HCT116 (cell line): Measurements from ENCODE around the gene KDM5C. TPM values are rescaled to one million over a fixed set of nuclear protein-coding genes. Genes with fewer than 3 reads are reported as not detected.

Source experiments
- ATAC-seq: fragments of 200-7000 bp; cut with Tn5 transposase; 2 replicates; pipeline ENCODE4 v1.9.1; 2020; ENCODE audit warnings: mild to moderate bottlenecking, moderate library complexity
- BruUV-seq: library from RNA; stranded (reverse); fragments of 400-500 nt; replicated peaks from 2 replicates; lab custom pipeline; 2021; lab: Mats Ljungman, UMichigan
- CTCF ChIA-PET: fragments of 300-600 bp; sonication (Branson Sonifier 250); formaldehyde crosslinking; loops from one replicate; lab custom pipeline; 2021; ENCODE audit warnings: antibody characterized with exemption; lab: Charles Lee
- POLR2A ChIA-PET: fragments of 300-600, 350-600 bp; sonication (Branson Sonifier 250); formaldehyde crosslinking; loops from one replicate; lab custom pipeline; 2021; ENCODE audit warnings: antibody characterized with exemption; lab: Charles Lee
- RAD21 ChIA-PET, 2 experiments: fragments of 300-600 bp; sonication (Branson Sonifier 250); formaldehyde crosslinking; loops; one replicate each; lab custom pipeline; 2023; ENCODE audit warnings: low total read pairs in 2 of 2; ENCODE audit not compliant: uncharacterized antibody in 2 of 2, unreplicated experiment in 2 of 2, low non-redundant PET in 1 of 2; lab: Charles Lee
- DNase-seq: peaks from one replicate; pipeline ENCODE4 v3.0.0-alpha.2; 2010; ENCODE audit warnings: low read depth, low spot score
- H2AFZ ChIP-seq: fragments of 200-600 bp; shearing (Covaris generic), sonication (generic); 2 replicates; pipeline ENCODE4 v1.6.1; 2017; ENCODE audit warnings: low read depth, mixed run types, mixed read lengths, antibody characterized with exemption, low read length; ENCODE audit not compliant: poor library complexity, severe bottlenecking
- H3K27ac ChIP-seq: 2 replicates; pipeline ENCODE4 v1.5.1; 2012; ENCODE audit warnings: low read depth, low read length
- H3K27me3 ChIP-seq: fragments of 200-600 bp; sonication (generic); 2 replicates; pipeline ENCODE4 v1.6.1; 2016; ENCODE audit warnings: mixed run types, low read length, mixed read lengths; ENCODE audit not compliant: insufficient read depth
- H3K36me3 ChIP-seq, 2 experiments: fragments of 200-500 bp in 1 of 2; fragments of 200-600 bp in 1 of 2; sonication (Bioruptor generic) in 1 of 2; sonication (generic) in 1 of 2; 2 replicates each; pipeline versions ENCODE4 v1.5.1 to v1.6.1; 2014 to 2016; ENCODE audit warnings: low read length in 2 of 2, inconsistent platforms in 1 of 2, mixed read lengths in 1 of 2, mixed run types in 1 of 2; ENCODE audit not compliant: insufficient read depth in 2 of 2, control insufficient read depth in 1 of 2
- H3K4me1 ChIP-seq, 2 experiments: fragments of 200-600 bp in 1 of 2; sonication (generic) in 1 of 2; 2 replicates each; pipeline versions ENCODE4 v1.5.1 to v1.6.1; 2012 to 2017; ENCODE audit warnings: low read length in 2 of 2, inconsistent platforms in 1 of 2, mild to moderate bottlenecking in 1 of 2, mixed read lengths in 1 of 2, mixed run types in 1 of 2, moderate library complexity in 1 of 2; ENCODE audit not compliant: insufficient read depth in 2 of 2, control insufficient read depth in 1 of 2
- H3K4me2 ChIP-seq: fragments of 200-600 bp; sonication (generic); 2 replicates; pipeline ENCODE4 v1.6.1; 2017; ENCODE audit warnings: mixed run types, low read length, mixed read lengths
- H3K4me3 ChIP-seq, 2 experiments: fragments of 200-600 bp in 1 of 2; sonication (generic) in 1 of 2; replicated peaks in 1 of 2; 2 replicates each; pipeline ENCODE4 v1.5.1; 2011 to 2016; ENCODE audit warnings: low read length in 2 of 2, control low read depth in 1 of 2, low read depth in 1 of 2, mild to moderate bottlenecking in 1 of 2, mixed read lengths in 1 of 2, mixed run types in 1 of 2
- H3K79me2 ChIP-seq: fragments of 200-600 bp; sonication (generic); 2 replicates; pipeline ENCODE4 v1.6.1; 2017; ENCODE audit warnings: mild to moderate bottlenecking, mixed run types, low read length, moderate library complexity, mixed read lengths; ENCODE audit not compliant: insufficient read depth
- H3K9ac ChIP-seq: fragments of 200-600 bp; sonication (generic); 2 replicates; pipeline ENCODE4 v1.6.1; 2016; ENCODE audit warnings: low read length, mixed read lengths
- H3K9me2 ChIP-seq: fragments of 200-600 bp; sonication (generic), shearing (Covaris generic); 2 replicates; pipeline ENCODE4 v1.6.1; 2017; ENCODE audit warnings: mixed run types, mild to moderate bottlenecking, moderate library complexity; ENCODE audit not compliant: insufficient read depth
- H3K9me3 ChIP-seq, 2 experiments: fragments of 200-500 bp in 1 of 2; fragments of 200-600 bp in 1 of 2; sonication (Bioruptor generic) in 1 of 2; sonication (generic) in 1 of 2; 2 replicates each; pipeline ENCODE4 v1.6.1; 2014 to 2017; ENCODE audit warnings: low read length in 2 of 2, mixed read lengths in 2 of 2, inconsistent platforms in 1 of 2, low read depth in 1 of 2, mild to moderate bottlenecking in 1 of 2, mixed run types in 1 of 2, moderate library complexity in 1 of 2; ENCODE audit not compliant: control insufficient read depth in 1 of 2, insufficient read depth in 1 of 2
- H4K20me1 ChIP-seq: fragments of 200-600 bp; sonication (generic), shearing (Covaris generic); 2 replicates; pipeline ENCODE4 v1.6.1; 2017; ENCODE audit warnings: mixed run types, mild to moderate bottlenecking, moderate library complexity; ENCODE audit not compliant: insufficient read depth
- CBX3 ChIP-seq: IDR thresholded peaks from 2 replicates; pipeline ENCODE4 v1.6.1; 2012; ENCODE audit warnings: low read depth
- CEBPB ChIP-seq: IDR thresholded peaks from 2 replicates; pipeline ENCODE4 v1.6.1; 2012; ENCODE audit warnings: low read depth
- CTCF ChIP-seq, 3 experiments: fragments of 200-600 bp in 1 of 3; sonication (generic) in 1 of 3; IDR thresholded peaks in 2 of 3; conservative IDR thresholded peaks in 1 of 3; 2 replicates each; pipeline ENCODE4 v1.5.1; 2012 to 2017; ENCODE audit warnings: low read depth in 2 of 3, low read length in 2 of 3, antibody characterized with exemption in 1 of 3, borderline replicate concordance in 1 of 3, control low read depth in 1 of 3, mild to moderate bottlenecking in 1 of 3, mixed read lengths in 1 of 3, mixed run types in 1 of 3, moderate library complexity in 1 of 3; ENCODE audit not compliant: insufficient read depth in 1 of 3
- EGR1 ChIP-seq: IDR thresholded peaks from 2 replicates; pipeline ENCODE4 v1.6.1; 2012; ENCODE audit warnings: low read depth
- ELF1 ChIP-seq: IDR thresholded peaks from 2 replicates; pipeline ENCODE4 v1.6.1; 2012; ENCODE audit warnings: low read depth, borderline replicate concordance
- JUND ChIP-seq: IDR thresholded peaks from 2 replicates; pipeline ENCODE4 v1.6.1; 2012
- POLR2A ChIP-seq: IDR thresholded peaks from 2 replicates; pipeline ENCODE4 v1.7.0; 2011; ENCODE audit warnings: borderline replicate concordance; ENCODE audit not compliant: insufficient read depth, insufficient read length; ENCODE audit errors: extremely low read depth
- POLR2AphosphoS5 ChIP-seq: IDR thresholded peaks from 2 replicates; pipeline ENCODE4 v1.6.1; 2011; ENCODE audit warnings: mild to moderate bottlenecking, low read depth, low read length, moderate library complexity
- RAD21 ChIP-seq: IDR thresholded peaks from 2 replicates; pipeline ENCODE4 v1.6.1; 2012; ENCODE audit warnings: low read depth, mild to moderate bottlenecking
- SIN3A ChIP-seq: IDR thresholded peaks from 2 replicates; pipeline ENCODE4 v1.6.1; 2012; ENCODE audit warnings: low read depth
- SP1 ChIP-seq: IDR thresholded peaks from 2 replicates; pipeline ENCODE4 v1.6.1; 2012; ENCODE audit warnings: low read depth
- SRF ChIP-seq: IDR thresholded peaks from 2 replicates; pipeline ENCODE4 v1.6.1; 2012; ENCODE audit warnings: low read depth
- TCF7L2 ChIP-seq: IDR thresholded peaks from 2 replicates; pipeline ENCODE4 v1.7.0; 2011; ENCODE audit warnings: borderline replicate concordance, inconsistent platforms; ENCODE audit not compliant: insufficient read depth, insufficient read length; ENCODE audit errors: extremely low read depth
- YY1 ChIP-seq: IDR thresholded peaks from 2 replicates; pipeline ENCODE4 v1.6.1; 2011; ENCODE audit warnings: low read length, low read depth, moderate library complexity, mild to moderate bottlenecking; ENCODE audit not compliant: insufficient replicate concordance; ENCODE audit errors: extremely low read depth
- ZNF274 ChIP-seq: fragments of 200-500 bp; sonication (Bioruptor generic); IDR thresholded peaks from 2 replicates; pipeline ENCODE4 v1.6.1; 2014; ENCODE audit warnings: mild to moderate bottlenecking, low read depth, low read length, inconsistent platforms
- intact Hi-C: fragments of 100-400 bp; cut with micrococcal nuclease; formaldehyde crosslinking; loops from 2 replicates; pipeline ENCODE4 v1.10.0; 2022
- total RNA-seq: library from RNA; stranded (reverse); gene quantifications from one replicate; pipeline ENCODE4 v1.2.1, GENCODE V29; 2021; ENCODE audit not compliant: unreplicated experiment
- TF ChIP-seq, protein P1 (sequence below): IDR thresholded peaks from 2 replicates; pipeline ENCODE4 v1.6.1; 2012
- TF ChIP-seq, protein P2 (sequence below): IDR thresholded peaks from 2 replicates; pipeline ENCODE4 v1.6.1; 2012

KDM5C gene
- total RNA-seq, 1 experiment from 2014 or later, result 72.9 TPM

DNA sequence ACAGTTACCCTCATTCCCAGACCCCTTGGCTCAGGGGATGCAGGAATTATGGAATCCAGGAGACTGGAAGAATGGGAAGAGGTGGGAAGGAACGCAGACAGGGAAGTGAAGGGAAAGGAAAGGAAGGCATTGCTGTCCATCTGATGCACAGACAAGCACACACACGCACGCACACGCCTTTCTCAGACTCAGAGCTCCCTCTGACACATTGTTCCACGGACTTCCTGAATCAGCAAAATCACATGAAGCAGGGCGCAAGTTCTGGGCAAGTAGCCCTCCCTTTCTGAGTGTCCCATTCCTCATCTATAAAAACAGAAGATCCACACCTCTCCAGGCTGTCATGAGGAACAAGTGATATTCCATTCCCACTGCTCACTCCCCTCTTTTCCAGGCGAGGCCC, 43.2 kb upstream of the KDM5C start (continued):
- no peak for TF ChIP-seq CEBPB
- TF ChIP-seq JUND, result no peak
- TF ChIP-seq ELF1, result no peak
- TF ChIP-seq EGR1, result no peak
- no peak for TF ChIP-seq RAD21

DNA sequence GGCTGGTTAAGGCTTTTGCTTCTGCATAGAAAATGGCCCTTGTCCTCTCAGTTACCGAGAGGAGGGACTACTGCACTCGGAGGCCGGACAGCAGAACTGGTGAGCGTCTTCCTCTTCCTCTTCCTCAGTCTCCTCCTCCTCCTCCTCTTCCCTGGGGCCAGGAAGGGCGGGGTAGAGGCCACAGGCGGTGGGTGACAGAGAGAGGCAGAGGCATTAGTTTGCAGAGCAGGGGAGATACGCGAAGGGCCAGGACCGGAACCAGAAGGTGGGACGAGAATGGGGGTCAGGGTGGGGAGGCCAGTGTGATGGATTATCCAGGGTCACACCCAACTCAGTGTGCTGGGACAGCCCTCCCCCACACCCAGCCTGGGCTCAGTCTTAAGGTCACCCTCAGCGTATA, 41.9 kb upstream of the KDM5C start:
- H3K9me2 ChIP-seq, result no peaks in the 10 kb centered on the region
- no peaks in the 10 kb centered on the region for H3K9me3 ChIP-seq
- ChIA-PET RAD21 (no interaction called here), POLR2A (no interaction called here)
- BruUV-seq, result no TSS peak
- H3K4me1 ChIP-seq, result peaks cover 34 to 42% of the 10 kb centered on the region in 2 experiments
- no peaks in the 10 kb centered on the region for H3K79me2 ChIP-seq
- no peak for ATAC-seq
- H3K27me3 ChIP-seq, result no peaks in the 10 kb centered on the region
- intact Hi-C loops, result no loop called here
- H3K4me3 ChIP-seq, result no peak overlapping the region
- H3K36me3 ChIP-seq, result no peaks in the 10 kb centered on the region
- H3K27ac ChIP-seq, result no peak overlapping the region
- TF ChIP-seq JUND, result no peak
- TF ChIP-seq, all 23 proteins: peak for 0
- CTCF ChIA-PET, result interaction anchor here (0.6 kb wide), 1 partner anchor 242 kb away, joined by 3 read pairs; no protein-coding TSS in a partner anchor
- Histone ChIP-seq H3K9ac (no peak overlapping the region), H2AFZ (no peak overlapping the region), H4K20me1 (no peaks in the 10 kb centered on the region), H3K4me2 (no peak overlapping the region)
- DNase-seq, result no peak

DNA sequence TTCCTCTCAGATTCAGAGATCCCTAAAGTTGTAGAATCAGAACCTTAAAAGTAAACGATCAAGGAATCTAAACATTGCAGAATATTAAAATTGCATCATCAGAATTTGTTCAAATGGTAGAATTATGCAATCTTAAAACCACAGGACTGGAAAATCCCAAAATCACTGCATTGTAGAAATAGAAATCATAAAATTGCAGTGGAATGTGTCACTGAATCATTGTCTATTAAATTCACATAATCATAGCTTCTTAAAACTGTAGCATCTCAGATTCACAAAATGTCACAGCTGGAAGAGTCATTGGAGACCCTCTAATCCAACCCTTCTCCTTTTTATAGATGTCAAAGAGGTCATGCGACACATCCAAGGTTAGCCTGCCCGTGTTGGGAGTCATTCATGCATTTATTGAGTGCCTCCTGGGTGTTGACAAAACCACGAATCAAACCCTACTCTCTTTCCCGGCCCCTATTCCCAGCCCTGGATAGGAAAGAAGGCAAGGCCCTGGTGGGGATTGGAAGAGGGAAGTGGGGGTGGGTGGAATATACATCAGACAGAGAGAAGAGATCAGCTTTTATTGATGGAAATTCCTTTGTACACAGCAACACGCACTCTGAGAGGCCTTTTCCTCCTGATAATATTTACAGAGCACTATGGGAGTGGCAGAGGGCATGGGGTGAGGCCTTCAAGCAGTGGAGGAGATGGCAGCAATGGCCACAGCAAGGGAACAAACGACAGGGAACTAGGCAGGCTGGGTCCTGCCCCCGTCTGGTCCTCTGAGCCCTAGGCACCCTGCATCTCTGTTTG, 41.0 kb upstream of the KDM5C start:
- peaks cover 34 to 42% of the 10 kb centered on the region in 2 experiments for H3K4me1 ChIP-seq
- no TSS peak for BruUV-seq
- ChIA-PET RAD21 (no interaction called here), CTCF (interaction anchor here (0.5 kb wide), 1 partner anchor 21 kb away, joined by 4 read pairs; no protein-coding TSS in a partner anchor), POLR2A (no interaction called here)
- no peak for ATAC-seq
- H3K36me3 ChIP-seq, result no peaks in the 10 kb centered on the region
- H3K9ac ChIP-seq, result no peak overlapping the region
- DNase-seq, result no peak
- H3K9me2 ChIP-seq, result no peaks in the 10 kb centered on the region
- no peak overlapping the region for H3K27ac ChIP-seq
- H3K27me3 ChIP-seq, result no peaks in the 10 kb centered on the region
- intact Hi-C loops, result no loop called here
- H4K20me1 ChIP-seq, result no peaks in the 10 kb centered on the region
- H3K4me3 ChIP-seq, result no peak overlapping the region
- H2AFZ ChIP-seq, result no peak overlapping the region
- no peak overlapping the region for H3K4me2 ChIP-seq
- H3K79me2 ChIP-seq, result no peaks in the 10 kb centered on the region
- H3K9me3 ChIP-seq, result no peaks in the 10 kb centered on the region
- TF ChIP-seq CTCF (IDR thresholded peaks at IDR 0.05 in 2 of 3, conservative IDR thresholded peaks at IDR 0.05 in 1 of 3; ENCODE audit: borderline replicate concordance in 1 of 3, insufficient read depth in 1 of 3, low read depth in 2 of 3, low read length in 2 of 3) (no peak), EGR1 (no peak), TCF7L2 (no peak), CBX3 (no peak), POLR2AphosphoS5 (no peak), SP1 (no peak), SIN3A (no peak), SRF (no peak), POLR2A (no peak), YY1 (no peak), JUND (no peak), ZNF274 (no peak), RAD21 (no peak)
- TF ChIP-seq, protein P1, sequence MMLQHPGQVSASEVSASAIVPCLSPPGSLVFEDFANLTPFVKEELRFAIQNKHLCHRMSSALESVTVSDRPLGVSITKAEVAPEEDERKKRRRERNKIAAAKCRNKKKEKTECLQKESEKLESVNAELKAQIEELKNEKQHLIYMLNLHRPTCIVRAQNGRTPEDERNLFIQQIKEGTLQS, result no peak
- TF ChIP-seq, protein P2, sequence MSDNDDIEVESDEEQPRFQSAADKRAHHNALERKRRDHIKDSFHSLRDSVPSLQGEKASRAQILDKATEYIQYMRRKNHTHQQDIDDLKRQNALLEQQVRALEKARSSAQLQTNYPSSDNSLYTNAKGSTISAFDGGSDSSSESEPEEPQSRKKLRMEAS, result no peak
